ENCODE data around the gene DAZL.
"Not testable (repeated sequence)": the region's sequence is repeated elsewhere in the genome, so short reads cannot be mapped to it uniquely, and the experiment has no call there.

DAZL gene

DNA sequence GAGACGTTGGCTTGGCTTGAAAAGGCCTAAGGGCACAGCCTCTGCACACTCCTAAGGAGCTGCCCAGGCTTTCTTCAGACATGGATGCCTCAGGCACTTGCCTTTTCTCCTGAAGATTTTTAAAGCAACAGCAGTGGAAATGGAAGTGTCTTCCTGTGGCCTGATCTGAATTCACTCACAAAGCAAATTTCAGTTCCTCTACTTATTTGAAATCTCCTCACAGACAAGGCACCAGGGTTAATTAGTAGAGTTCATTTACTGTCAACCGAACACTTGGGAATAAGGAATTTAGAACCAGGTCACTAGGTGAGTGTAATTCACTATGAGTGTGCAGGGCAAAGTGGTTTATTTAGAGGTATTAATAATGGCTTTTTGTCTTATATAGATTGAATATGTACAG is 27.2 kb upstream of the DAZL start:
- Histone ChIP-seq H3F3A (ENCODE audit: control insufficient read depth, insufficient read depth) (no peaks in the 10 kb centered on the region), H3K36me3 (ENCODE audit: control insufficient read depth, low read length) (no peaks in the 10 kb centered on the region), H3K4me2 (ENCODE audit: low read length) (no peak overlapping the region), H4K20me1 (ENCODE audit: control insufficient read depth, insufficient read depth, low read depth, low read length) (no peaks in the 10 kb centered on the region), H3K4me1 (ENCODE audit: control insufficient read depth, low read length) (no peaks in the 10 kb centered on the region), H3K9me2 (replicated peaks; ENCODE audit: control insufficient read depth, low read length) (no peaks in the 10 kb centered on the region), H3K79me2 (ENCODE audit: control insufficient read depth, low read length) (no peaks in the 10 kb centered on the region), H3K4me3 (ENCODE audit: low read length) (no peak overlapping the region), H3K27me3 (ENCODE audit: control insufficient read depth, low read length) (no peaks in the 10 kb centered on the region), H3K9me3 (ENCODE audit: control insufficient read depth, insufficient read depth, low read length) (0 out of 2 replicates have a peak, but pooled peaks cover 2% of the 10 kb centered on the region), H3K27ac (ENCODE audit: low read depth, low read length) (no peak overlapping the region)
- TF ChIP-seq, protein P1, sequence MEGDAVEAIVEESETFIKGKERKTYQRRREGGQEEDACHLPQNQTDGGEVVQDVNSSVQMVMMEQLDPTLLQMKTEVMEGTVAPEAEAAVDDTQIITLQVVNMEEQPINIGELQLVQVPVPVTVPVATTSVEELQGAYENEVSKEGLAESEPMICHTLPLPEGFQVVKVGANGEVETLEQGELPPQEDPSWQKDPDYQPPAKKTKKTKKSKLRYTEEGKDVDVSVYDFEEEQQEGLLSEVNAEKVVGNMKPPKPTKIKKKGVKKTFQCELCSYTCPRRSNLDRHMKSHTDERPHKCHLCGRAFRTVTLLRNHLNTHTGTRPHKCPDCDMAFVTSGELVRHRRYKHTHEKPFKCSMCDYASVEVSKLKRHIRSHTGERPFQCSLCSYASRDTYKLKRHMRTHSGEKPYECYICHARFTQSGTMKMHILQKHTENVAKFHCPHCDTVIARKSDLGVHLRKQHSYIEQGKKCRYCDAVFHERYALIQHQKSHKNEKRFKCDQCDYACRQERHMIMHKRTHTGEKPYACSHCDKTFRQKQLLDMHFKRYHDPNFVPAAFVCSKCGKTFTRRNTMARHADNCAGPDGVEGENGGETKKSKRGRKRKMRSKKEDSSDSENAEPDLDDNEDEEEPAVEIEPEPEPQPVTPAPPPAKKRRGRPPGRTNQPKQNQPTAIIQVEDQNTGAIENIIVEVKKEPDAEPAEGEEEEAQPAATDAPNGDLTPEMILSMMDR (IDR thresholded peaks at IDR 0.05; ENCODE audit: low read depth, low read length, poor library complexity, severe bottlenecking) = no peak
- no peak for TF ChIP-seq EZH2phosphoT487 (IDR thresholded peaks at IDR 0.05; ENCODE audit: borderline replicate concordance, low read length)

DNA sequence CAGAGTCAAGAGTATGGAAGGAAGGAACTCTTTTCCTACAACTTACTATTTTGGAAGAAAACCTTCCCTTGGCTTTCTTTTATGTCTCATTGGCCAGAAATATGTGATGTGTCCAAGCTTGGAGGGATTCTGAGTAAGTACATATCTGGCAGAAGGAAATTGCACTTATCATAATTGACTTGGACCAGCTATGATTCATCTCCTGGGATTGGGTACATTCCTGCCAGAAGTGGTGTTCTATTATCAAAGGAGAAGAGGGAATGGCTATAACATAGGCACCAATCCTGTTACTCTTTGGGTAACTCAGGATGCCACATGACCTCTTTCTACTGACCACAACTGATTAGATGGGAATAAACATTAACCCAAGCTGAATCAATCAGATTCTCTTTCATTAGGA is 13.5 kb upstream of the DAZL start:
- Histone ChIP-seq H3K4me2 (ENCODE audit: low read length) (no peak overlapping the region), H3K27me3 (ENCODE audit: control insufficient read depth, low read length) (no peaks in the 10 kb centered on the region), H3K79me2 (ENCODE audit: control insufficient read depth, low read length) (no peaks in the 10 kb centered on the region), H3K36me3 (ENCODE audit: control insufficient read depth, low read length) (no peaks in the 10 kb centered on the region), H3K9me3 (ENCODE audit: control insufficient read depth, insufficient read depth, low read length) (peaks cover 6% of the 10 kb centered on the region; the same call in 1 of the 2 replicates), H3K4me1 (ENCODE audit: control insufficient read depth, low read length) (peaks cover 9% of the 10 kb centered on the region), H3K4me3 (ENCODE audit: low read length) (no peak overlapping the region), H4K20me1 (ENCODE audit: control insufficient read depth, insufficient read depth, low read depth, low read length) (no peaks in the 10 kb centered on the region), H3K27ac (ENCODE audit: low read depth, low read length) (no peak overlapping the region), H3K9me2 (replicated peaks; ENCODE audit: control insufficient read depth, low read length) (no peaks in the 10 kb centered on the region), H3F3A (ENCODE audit: control insufficient read depth, insufficient read depth) (no peaks in the 10 kb centered on the region)
- no peak for TF ChIP-seq EZH2phosphoT487 (IDR thresholded peaks at IDR 0.05; ENCODE audit: borderline replicate concordance, low read length)
- TF ChIP-seq, protein P1 (IDR thresholded peaks at IDR 0.05; ENCODE audit: low read depth, low read length, poor library complexity, severe bottlenecking) = no peak

DNA sequence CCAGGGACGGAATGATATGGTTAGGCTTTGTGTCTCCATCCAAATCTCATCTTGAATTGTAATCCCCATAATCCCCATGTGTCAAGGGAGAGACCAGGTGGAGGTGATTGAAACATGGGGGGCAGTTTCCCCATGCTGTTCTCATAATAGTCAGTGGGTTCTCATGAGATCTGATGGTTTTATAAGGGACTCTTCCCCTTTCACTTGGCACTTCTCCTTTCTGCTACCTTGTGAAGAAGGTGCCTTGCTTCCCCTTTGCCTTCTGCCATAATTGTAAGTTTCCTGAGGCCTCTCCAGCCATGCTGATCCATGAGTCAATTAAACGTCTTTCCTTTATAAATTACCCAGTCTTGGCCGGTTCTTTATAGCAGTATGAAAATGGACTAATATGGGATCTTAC is 11.9 kb upstream of the DAZL start:
- not testable (repeated sequence) for H3K9me2 ChIP-seq (replicated peaks; ENCODE audit: control insufficient read depth, low read length); H3K4me1 ChIP-seq (ENCODE audit: control insufficient read depth, low read length); H3K27ac ChIP-seq (ENCODE audit: low read depth, low read length); H3K27me3 ChIP-seq (ENCODE audit: control insufficient read depth, low read length); H3K9me3 ChIP-seq (ENCODE audit: control insufficient read depth, insufficient read depth, low read length); H3K4me3 ChIP-seq (ENCODE audit: low read length); H3K79me2 ChIP-seq (ENCODE audit: control insufficient read depth, low read length); H3F3A ChIP-seq (ENCODE audit: control insufficient read depth, insufficient read depth); H3K36me3 ChIP-seq (ENCODE audit: control insufficient read depth, low read length); H3K4me2 ChIP-seq (ENCODE audit: low read length); H4K20me1 ChIP-seq (ENCODE audit: control insufficient read depth, insufficient read depth, low read depth, low read length)

DNA sequence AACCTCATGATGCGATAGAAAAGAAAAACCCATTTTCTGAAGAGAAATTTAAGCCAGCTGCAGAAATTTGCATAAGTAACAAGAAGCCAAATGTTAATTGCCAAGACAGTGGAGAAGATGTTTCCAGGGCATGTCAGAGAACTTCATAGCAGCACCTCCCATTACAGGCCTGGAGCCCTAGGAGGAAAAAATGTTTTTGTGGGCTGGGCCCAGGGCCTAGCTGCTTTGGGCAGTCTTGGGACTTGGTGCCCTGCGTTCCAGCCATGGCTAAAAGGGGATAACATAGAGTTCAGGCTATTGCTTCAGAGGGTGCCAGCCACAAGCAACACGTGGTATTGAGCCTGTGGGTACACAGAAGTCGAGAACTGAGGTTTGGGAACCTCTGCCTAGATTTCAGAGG is 10.9 kb upstream of the DAZL start:
- Histone ChIP-seq H3K79me2 (ENCODE audit: control insufficient read depth, low read length) (no peaks in the 10 kb centered on the region), H3K9me2 (replicated peaks; ENCODE audit: control insufficient read depth, low read length) (no peaks in the 10 kb centered on the region), H3K4me1 (ENCODE audit: control insufficient read depth, low read length) (peaks cover 9% of the 10 kb centered on the region), H3K27ac (ENCODE audit: low read depth, low read length) (no peak overlapping the region), H3F3A (ENCODE audit: control insufficient read depth, insufficient read depth) (no peaks in the 10 kb centered on the region), H3K4me2 (ENCODE audit: low read length) (no peak overlapping the region), H3K27me3 (ENCODE audit: control insufficient read depth, low read length) (no peaks in the 10 kb centered on the region), H3K9me3 (ENCODE audit: control insufficient read depth, insufficient read depth, low read length) (peaks cover 6% of the 10 kb centered on the region; the same call in 1 of the 2 replicates), H3K36me3 (ENCODE audit: control insufficient read depth, low read length) (no peaks in the 10 kb centered on the region), H3K4me3 (ENCODE audit: low read length) (no peak overlapping the region), H4K20me1 (ENCODE audit: control insufficient read depth, insufficient read depth, low read depth, low read length) (no peaks in the 10 kb centered on the region)
- no peak for TF ChIP-seq EZH2phosphoT487 (IDR thresholded peaks at IDR 0.05; ENCODE audit: borderline replicate concordance, low read length)
- TF ChIP-seq, protein P1 (IDR thresholded peaks at IDR 0.05; ENCODE audit: low read depth, low read length, poor library complexity, severe bottlenecking) = no peak
